GM18526 (cell line): ENCODE results near the gene ITIH3.

ENCODE experiments used
- POLR2A ChIP-seq: IDR thresholded peaks from 3 replicates; pipeline ENCODE4 v1.6.1; 2011; ENCODE audit not compliant: insufficient read length; ENCODE audit errors: extremely low read depth

Gene ITIH3

DNA sequence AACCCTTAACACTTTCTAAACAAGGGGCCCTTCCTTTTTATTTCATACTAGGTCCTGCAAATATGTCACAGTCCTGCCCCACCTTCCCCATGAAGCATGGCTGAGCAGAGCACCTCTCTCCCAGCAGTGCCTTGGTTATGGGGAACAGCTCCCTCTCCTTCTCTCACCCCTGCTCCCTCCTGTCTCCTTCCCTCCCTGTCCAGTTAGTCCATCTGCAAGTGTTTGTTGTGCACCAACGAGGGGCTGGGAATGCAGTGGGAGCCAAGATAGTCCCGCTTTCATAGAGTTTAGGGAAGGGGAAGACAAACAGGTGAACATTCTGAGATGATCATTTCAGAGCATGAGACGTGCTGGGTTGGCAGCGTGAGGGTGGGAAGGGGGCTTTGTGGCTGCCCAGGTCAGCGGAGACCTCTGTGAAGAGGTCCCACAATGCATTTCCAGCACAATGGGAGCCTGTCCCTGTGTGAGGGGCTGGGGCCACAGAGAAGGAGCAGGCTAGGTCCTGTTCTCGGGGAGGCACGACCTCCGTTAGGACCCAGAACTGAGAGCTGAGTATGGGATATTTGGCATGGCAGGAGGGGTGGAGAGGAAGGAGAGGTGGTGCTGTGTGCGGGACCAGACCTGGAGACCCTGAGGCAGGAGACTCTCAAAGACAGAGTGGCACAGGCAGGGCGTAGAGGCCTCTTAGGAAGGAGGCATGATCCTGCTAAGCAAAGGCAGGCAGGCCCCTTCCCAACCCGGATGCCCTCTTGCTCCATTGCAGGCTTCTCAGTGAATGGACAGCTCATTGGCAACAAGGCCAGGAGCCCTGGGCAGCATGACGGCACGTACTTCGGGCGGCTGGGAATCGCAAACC lies 5.5 kb upstream of the ITIH3 start:
- no peak for TF ChIP-seq POLR2A

DNA sequence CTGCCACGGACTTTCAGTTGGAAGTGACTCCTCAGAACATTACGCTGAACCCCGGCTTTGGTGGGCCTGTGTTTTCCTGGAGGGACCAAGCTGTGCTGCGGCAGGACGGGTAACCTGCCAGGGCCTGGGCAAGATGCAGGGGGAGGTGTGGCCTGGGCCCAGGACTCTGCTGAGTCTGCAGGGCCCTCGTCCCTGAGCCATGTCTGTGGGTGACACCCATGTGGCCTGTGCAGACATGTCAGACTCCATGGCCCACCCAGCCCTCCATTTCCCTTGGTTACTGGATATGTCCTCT lies 4.9 kb upstream of the ITIH3 start:
- TF ChIP-seq POLR2A = no peak

DNA sequence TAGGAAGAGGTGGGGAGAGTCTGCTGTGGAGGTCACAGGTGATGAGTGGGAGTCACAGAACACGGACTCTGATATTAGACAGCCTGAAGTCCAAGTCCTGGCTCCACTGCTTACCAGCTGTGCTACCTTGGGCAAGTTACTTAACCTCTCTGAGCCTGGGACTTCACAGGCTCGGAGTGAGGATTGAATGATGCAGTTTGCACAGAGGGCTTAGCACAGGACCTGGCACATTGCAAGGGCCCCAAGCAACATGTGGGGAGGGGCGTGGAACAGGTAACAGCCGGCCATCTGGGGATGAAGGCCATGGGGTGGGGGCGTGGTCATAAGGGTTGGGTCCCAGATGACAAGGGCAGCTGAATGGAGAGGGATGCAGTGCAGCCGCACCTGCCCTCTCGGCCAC lies 4.3 kb upstream of the ITIH3 start:
- no peak for TF ChIP-seq POLR2A

DNA sequence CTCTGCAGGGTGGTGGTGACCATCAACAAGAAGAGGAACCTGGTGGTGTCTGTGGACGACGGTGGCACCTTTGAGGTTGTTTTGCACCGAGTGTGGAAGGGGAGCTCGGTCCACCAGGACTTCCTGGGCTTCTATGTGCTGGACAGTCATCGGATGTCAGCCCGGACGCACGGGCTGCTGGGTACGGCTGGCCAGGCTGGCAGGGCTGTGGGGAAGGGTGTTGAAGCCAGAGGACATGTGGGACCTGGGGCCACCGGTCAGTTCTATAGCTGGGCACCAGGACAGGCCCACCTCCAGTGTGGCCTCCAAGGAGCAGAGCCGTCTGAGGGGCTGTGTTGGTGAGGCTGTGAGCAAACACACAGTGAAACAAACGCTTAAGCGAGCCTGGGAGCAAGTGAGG lies 3.9 kb upstream of the ITIH3 start:
- TF ChIP-seq POLR2A = no peak

DNA sequence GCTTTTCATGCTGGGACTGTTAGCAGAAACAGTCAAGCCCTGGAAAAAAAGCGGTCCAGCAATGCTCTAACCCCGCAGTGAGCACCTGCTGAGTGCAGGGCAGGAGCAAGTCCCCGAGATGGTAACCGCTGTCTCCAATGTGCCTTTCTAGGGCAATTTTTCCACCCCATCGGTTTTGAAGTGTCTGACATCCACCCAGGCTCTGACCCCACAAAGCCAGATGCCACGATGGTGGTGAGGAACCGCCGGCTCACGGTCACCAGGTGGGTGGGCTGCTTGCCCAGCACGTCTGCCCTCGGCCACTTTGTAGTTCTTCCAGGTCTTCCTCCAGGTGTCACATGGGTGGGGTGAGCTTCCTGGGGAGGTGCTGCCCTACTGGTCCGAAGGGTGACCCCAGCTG lies 3.2 kb upstream of the ITIH3 start:
- no peak for TF ChIP-seq POLR2A

DNA sequence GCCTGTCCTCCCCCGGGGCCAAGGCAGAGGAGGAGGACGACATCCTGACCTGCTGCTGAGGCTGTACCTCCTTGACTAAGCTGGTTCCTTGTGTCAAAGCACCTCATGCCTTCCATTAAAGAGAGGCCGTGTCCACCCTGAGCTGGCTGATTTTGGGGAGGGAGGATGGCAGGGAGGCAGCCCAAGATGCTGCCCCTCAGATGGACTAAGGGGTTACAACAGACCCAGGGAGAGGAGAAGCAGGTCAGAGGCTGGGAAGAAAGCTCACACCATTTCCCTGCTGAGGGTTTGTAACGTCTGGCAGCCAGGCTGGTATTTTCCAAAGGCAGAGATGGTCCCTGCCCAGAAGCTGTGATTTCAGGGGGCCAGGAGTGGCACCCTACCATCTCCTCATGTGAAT lies 2.7 kb upstream of the ITIH3 start:
- no peak for TF ChIP-seq POLR2A

DNA sequence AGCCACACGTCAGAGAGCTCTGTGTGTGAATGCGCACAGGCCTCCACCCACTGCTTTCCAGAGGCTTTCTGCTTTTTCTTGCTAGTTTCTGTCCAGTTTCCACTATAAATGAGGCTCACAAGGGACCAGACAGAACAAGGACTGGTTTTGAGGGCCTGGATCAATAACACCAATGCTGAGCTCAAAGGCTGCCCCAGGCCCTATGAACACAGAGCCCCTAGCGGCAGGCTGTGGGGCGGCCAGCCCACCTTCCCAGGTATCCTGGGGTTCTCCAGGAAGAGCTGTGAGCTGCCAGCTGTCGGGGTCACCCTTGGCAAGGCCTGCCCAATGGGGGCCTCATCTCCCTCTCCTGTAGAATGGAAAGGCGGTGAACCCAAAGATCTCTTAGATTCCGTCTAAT lies 2.2 kb upstream of the ITIH3 start:
- no peak for TF ChIP-seq POLR2A

DNA sequence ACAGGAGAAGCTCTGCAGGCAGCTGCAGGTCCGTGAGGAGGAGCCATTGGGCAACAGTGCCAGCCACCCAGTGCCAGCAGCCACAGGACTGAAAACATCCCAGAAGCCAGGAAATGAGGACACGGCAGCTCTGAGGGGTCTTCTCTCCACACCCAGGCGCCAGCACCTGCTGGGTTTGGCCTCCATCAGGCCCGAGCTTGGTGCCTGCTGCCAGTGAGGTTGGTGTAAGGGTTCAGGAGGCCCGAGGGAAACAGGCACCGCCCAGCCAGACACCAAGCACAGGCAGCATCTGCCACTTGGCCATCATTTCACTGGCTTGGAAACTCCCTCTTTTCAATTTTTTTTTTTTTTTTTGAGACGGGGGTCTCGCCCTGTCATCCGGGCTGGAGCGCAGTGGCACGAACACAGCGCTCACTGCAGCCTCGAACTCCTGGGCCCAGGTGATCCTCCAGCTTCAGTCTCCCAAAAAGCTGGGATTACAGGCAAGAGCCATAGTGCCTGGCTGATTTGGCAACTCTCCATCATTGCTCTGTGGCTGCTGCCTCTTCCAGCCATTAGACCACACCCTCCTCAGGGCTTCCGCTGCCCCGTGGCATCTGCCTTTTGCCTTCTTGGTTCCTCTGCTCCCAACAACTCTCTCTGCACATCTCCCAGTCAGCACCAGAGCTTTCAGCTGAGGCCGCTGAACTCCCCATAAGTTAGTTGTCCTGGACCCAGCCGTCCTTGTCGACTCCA lies 1.5 kb upstream of the ITIH3 start:
- TF ChIP-seq POLR2A = no peak

DNA sequence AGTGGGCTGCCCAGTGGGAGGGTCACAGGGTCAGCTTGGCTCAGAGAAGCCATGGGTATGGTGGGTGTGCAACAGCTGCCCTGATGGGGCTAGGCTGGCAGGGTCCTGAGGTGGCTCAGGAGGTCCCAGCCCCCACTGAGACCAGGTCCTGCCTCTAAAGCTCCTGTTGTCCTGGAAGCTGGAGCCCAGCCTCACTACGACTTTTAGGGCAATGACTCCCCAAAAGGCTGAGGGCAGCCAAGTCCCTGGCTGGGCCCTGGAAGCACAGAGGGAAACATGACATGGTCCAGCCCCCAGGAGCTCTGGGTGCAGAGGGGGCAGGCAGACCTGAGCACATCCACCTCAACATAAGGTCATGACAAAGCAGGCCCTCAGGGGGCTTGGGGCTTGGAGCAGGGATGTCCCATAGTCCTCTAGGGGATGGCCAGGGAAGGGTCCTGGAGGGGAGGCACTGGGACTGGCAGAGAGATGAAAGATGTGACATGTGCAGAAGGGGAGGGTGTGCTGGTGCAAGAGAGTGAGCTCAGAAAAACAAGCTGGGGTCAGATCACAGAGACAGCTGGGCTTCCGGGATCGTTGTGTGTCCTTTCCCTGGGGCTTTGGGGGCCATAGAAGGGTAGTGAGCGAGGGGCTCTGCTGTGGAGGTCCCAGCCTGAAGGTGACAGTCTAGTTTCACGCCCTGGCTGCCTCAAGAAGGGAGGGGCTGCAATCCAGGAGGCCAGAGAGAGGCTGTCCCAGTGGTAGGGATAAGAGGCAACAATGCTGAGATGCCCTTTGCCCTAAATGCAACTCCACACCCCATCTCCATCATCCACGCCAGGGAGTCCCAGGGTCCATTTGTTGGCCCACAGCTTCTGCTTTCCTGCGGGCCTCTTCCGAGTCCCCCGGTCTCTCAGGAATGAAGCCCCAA lies 639 bp upstream of the ITIH3 start:
- no peak for TF ChIP-seq POLR2A

DNA sequence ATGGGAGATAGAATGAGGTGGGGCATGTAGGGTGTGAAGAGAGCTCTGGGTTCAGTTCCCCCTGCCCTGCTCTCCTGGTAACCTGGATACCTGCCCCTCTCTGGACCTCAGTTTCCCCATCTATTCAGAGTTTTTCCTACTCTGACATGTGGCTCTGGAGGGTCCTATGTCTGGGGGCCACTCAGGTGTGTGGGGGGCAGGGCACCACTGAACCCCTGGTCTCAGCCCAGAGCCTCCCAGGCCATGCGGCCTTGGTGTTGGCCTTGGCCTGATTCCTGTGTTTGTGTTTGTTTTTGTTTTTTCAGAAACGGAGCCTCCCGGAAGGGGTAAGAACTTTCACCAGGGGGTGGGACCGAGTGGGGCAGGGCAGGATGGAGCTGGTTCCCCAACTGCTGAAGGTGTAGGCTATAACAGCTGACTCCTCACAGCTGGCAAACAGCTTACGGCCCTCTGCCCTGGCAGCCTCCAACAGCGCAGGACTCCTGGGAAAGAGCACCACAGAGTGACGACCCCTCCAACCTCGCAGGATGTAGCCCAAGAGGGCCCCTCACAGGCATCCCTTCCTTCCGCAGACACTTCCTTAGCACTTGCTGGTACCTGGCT lies 803 bp downstream of the ITIH3 start:
- no peak for TF ChIP-seq POLR2A

DNA sequence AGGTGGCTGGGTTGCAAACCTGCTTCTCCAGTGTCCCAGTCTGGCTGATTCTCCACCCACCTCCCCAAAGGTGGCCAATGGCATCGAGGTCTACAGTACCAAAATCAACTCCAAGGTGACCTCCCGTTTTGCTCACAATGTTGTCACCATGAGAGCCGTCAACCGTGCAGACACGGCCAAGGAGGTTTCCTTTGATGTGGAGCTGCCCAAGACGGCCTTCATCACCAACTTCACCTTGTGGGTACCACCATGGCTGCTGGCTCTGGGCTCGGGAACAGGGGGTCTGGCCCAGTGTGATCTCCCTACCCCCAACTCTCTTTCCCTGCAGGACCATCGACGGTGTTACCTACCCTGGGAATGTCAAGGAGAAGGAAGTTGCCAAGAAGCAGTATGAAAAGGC lies 1.8 kb downstream of the ITIH3 start:
- TF ChIP-seq POLR2A = no peak

DNA sequence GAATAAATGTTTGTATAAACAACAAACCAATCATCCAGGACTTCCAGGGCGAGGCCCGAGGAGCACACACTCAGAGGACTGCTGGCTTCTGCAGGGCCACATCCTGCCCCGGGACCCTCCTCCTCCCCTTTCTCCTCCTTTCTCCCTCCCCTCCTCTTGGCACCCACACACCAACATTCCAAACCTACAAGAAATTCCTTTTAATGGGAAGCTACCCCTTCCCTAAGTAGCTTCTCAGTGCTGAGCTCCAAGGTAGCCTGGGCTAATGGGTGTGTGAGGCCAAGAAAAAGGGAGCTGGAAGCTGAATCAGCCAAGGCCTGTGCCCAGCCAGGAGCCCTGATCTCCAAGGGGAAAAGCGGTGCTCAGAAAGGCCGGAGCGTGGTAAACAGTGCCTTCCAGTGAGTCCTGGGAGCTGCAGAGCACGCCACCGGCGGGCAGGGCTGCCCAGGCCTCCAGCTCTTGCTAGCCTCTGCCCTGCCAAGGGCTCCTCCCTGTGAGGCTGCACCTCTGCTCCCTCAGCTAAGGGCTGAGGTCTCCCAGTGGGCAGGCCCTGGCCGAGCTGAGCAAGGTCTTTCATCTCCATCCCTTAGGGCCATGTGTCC lies 3.9 kb downstream of the ITIH3 start:
- TF ChIP-seq POLR2A = no peak

DNA sequence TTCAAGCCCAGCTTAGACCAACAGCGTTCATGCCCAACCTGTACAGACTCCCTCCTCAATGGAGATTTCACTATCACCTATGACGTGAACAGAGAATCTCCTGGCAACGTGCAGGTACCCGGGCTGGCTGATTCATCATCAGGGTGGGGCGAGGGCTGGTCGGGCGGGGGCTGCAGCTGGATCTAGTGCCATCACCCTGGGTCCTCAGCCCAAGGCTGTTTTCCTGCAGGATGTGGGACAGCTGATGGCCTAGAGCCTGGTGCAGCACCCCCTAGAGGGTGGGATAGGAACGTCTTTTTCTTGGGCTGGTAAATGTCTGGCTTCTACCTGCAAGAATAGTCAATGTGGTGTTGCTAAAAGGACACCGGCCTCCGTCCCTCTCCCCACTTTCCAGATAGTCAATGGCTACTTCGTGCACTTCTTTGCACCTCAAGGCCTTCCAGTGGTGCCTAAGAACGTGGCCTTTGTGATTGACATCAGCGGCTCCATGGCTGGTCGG lies 4.4 kb downstream of the ITIH3 start:
- TF ChIP-seq POLR2A = no peak

DNA sequence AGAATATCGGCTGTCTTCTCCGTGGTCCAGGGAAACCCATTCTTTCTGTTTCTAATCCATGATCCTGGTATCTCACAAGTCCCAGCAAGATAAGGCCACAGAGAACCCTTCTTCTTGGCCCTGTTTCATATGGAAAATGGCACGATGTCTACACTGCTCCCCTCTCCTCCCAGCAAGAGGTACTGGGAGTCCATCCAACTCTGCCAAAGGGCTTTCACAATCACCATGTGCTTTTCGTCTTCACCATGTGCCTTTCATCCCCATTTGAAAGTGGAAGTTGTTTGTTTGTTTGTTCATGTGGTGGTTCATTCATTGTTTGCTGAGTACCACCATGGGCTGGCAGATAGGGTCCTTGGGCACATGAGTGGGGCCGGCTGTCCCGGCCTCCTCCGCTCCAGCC lies 5.5 kb downstream of the ITIH3 start:
- no peak for TF ChIP-seq POLR2A

DNA sequence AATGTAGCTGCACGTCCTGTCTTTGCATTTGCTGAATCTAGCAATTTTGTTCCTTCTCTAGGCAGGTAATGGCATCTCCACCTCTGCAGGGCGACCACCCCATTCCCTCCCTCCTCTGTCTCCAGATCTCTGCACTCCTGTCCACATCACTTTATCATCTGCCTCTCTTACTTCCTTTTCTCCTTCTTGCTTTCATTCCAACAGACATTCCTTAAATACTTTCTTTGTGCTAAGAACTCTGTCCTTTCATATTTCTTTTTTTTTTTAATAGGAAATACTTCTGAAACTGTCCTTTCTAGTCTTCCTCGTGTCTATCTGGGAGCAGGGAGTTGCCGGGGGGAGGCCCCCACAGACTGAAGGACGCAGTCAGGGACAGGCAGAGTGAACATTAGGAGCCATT lies 7.2 kb downstream of the ITIH3 start:
- TF ChIP-seq POLR2A = no peak
